Endothelial cell of umbilical vein (primary cell): ENCODE measurements around the gene INCENP. TPM values are rescaled to one million over a fixed set of nuclear protein-coding genes. Genes with fewer than 3 reads are reported as not detected.

Source experiments
- BruUV-seq: library from RNA; stranded (reverse); fragments of 400-500 nt; replicated peaks from 2 replicates; lab custom pipeline; 2021; lab: Mats Ljungman, UMichigan
- CTCF ChIA-PET: fragments of 300-600, 350-600 bp; sonication (Branson Sonifier 250); formaldehyde crosslinking; loops from one replicate; lab custom pipeline; 2021; ENCODE audit warnings: antibody characterized with exemption, inconsistent platforms; lab: Charles Lee
- POLR2A ChIA-PET: fragments of 300-600, 350-600 bp; sonication (Branson Sonifier 250); formaldehyde crosslinking; loops from one replicate; lab custom pipeline; 2021; ENCODE audit warnings: antibody characterized with exemption, inconsistent platforms; lab: Charles Lee
- DNase-seq: peaks from one replicate; pipeline ENCODE4 v3.0.0-alpha.2; 2011; ENCODE audit warnings: low read depth, low spot score
- FAIRE-seq: peaks from 2 replicates; lab custom pipeline; 2011; peaks lifted over from hg19 to GRCh38; lab: Jason Lieb, UNC
- H2AFZ ChIP-seq: 2 replicates; pipeline ENCODE4 v1.6.0; 2012; ENCODE audit warnings: low read depth, low read length, control low read depth, inconsistent platforms
- H3K27ac ChIP-seq: 2 replicates; pipeline ENCODE4 v1.5.1; 2011; ENCODE audit warnings: low read depth, mild to moderate bottlenecking, control low read depth, low read length, moderate library complexity; ENCODE audit not compliant: insufficient read depth
- H3K27me3 ChIP-seq, 2 experiments: 2 replicates each; pipeline versions ENCODE4 v1.6.0 to v1.6.1; 2011; ENCODE audit warnings: low read length in 2 of 2, mixed read lengths in 1 of 2; ENCODE audit not compliant: control insufficient read depth in 2 of 2, insufficient read depth in 2 of 2
- H3K36me3 ChIP-seq, 2 experiments: 2 replicates in 1 of 2; 3 replicates in 1 of 2; pipeline ENCODE4 v1.5.1; 2011; ENCODE audit warnings: low read length in 2 of 2, mild to moderate bottlenecking in 1 of 2, moderate library complexity in 1 of 2; ENCODE audit not compliant: control insufficient read depth in 2 of 2, insufficient read depth in 2 of 2; ENCODE audit errors: extremely low read depth in 1 of 2
- H3K4me1 ChIP-seq: 3 replicates; pipeline ENCODE4 v1.5.1; 2011; ENCODE audit warnings: mild to moderate bottlenecking, low read length; ENCODE audit not compliant: control insufficient read depth, insufficient read depth; ENCODE audit errors: extremely low read depth
- H3K4me2 ChIP-seq: 2 replicates; pipeline ENCODE4 v1.6.1; 2011; ENCODE audit warnings: low read length, control low read depth, mixed read lengths; ENCODE audit not compliant: insufficient read depth
- H3K4me3 ChIP-seq, 3 experiments: fragments of 200-600 bp in 1 of 3; sonication (generic), shearing (Covaris generic) in 1 of 3; replicated peaks in 1 of 3; 2 replicates each; pipeline ENCODE4 v1.5.1; 2011 to 2016; ENCODE audit warnings: control low read depth in 3 of 3, low read length in 3 of 3, mild to moderate bottlenecking in 2 of 3, inconsistent platforms in 1 of 3, low read depth in 1 of 3, moderate library complexity in 1 of 3; ENCODE audit not compliant: insufficient read depth in 1 of 3
- H3K79me2 ChIP-seq: 2 replicates; pipeline ENCODE4 v1.6.0; 2012; ENCODE audit warnings: low read length, inconsistent platforms; ENCODE audit not compliant: control insufficient read depth, insufficient read depth
- H3K9ac ChIP-seq: replicated peaks from 2 replicates; pipeline ENCODE3; 2011; ENCODE audit warnings: low read length, control low read depth; ENCODE audit not compliant: insufficient read depth; ENCODE audit errors: extremely low read depth
- H3K9me1 ChIP-seq: replicated peaks from 3 replicates; pipeline ENCODE4 v1.6.0; 2011; ENCODE audit warnings: mild to moderate bottlenecking, low read length; ENCODE audit not compliant: control insufficient read depth, insufficient read depth; ENCODE audit errors: extremely low read depth
- H3K9me3 ChIP-seq: replicated peaks from 2 replicates; pipeline ENCODE4 v1.5.1; 2012; ENCODE audit warnings: low read length, inconsistent platforms; ENCODE audit not compliant: control insufficient read depth, insufficient read depth
- H4K20me1 ChIP-seq: replicated peaks from 2 replicates; pipeline ENCODE3; 2011; ENCODE audit warnings: mild to moderate bottlenecking, low read length; ENCODE audit not compliant: control insufficient read depth, insufficient read depth; ENCODE audit errors: extremely low read depth
- POLR2A ChIP-seq: IDR thresholded peaks from 2 replicates; pipeline ENCODE4 v1.6.1; 2012; ENCODE audit warnings: low read depth, mild to moderate bottlenecking, control low read depth, low read length
- dilution Hi-C: fragments of 300-500 bp; cut with MboI; formaldehyde crosslinking; loops from one replicate; pipeline ENCODE4 v1.15.0; 2019; ENCODE audit warnings: low sequenced_read_pairs; ENCODE audit not compliant: extremely low pct_ligation_motif_present
- intact Hi-C: fragments of 100-400 bp; cut with micrococcal nuclease; formaldehyde crosslinking; loops from one replicate; pipeline ENCODE4 v1.10.0; 2022
- polyA plus RNA-seq, 4 experiments: library from polyadenylated mRNA; depleted of rRNA in 3 of 4; stranded (reverse) in 3 of 4; unstranded in 1 of 4; fragments of >200 nt; gene quantifications; 2 replicates each; pipeline versions ENCODE4 v1.2.1 to v1.2.3, GENCODE V29; 2011 to 2012; ENCODE audit warnings: missing spikeins in 1 of 4
- total RNA-seq: library from RNA; stranded (reverse); gene quantifications from 2 replicates; pipeline ENCODE4 v1.2.3, GENCODE V29; 2021
- TF ChIP-seq, protein P1 (sequence below): IDR thresholded peaks from 2 replicates; pipeline ENCODE4 v1.6.1; 2011; ENCODE audit not compliant: insufficient read depth, insufficient read length
- TF ChIP-seq, protein P2 (sequence below), 2 donors: IDR thresholded peaks; 1 replicate in 1 of 2; 2 replicates in 1 of 2; pipeline ENCODE4 v1.5.1; 2011; ENCODE audit warnings: low read length in 2 of 2, mild to moderate bottlenecking in 2 of 2, moderate library complexity in 2 of 2, control low read depth in 1 of 2, inconsistent platforms in 1 of 2, low read depth in 1 of 2; ENCODE audit not compliant: insufficient read depth in 1 of 2; ENCODE audit errors: extremely low read depth in 1 of 2

Gene INCENP
- total and polyA plus RNA-seq, 2 donors (not counting 3 experiments of a cell fraction or from before 2014, with no cell fraction given), result 22.9 to 86.8 TPM

DNA sequence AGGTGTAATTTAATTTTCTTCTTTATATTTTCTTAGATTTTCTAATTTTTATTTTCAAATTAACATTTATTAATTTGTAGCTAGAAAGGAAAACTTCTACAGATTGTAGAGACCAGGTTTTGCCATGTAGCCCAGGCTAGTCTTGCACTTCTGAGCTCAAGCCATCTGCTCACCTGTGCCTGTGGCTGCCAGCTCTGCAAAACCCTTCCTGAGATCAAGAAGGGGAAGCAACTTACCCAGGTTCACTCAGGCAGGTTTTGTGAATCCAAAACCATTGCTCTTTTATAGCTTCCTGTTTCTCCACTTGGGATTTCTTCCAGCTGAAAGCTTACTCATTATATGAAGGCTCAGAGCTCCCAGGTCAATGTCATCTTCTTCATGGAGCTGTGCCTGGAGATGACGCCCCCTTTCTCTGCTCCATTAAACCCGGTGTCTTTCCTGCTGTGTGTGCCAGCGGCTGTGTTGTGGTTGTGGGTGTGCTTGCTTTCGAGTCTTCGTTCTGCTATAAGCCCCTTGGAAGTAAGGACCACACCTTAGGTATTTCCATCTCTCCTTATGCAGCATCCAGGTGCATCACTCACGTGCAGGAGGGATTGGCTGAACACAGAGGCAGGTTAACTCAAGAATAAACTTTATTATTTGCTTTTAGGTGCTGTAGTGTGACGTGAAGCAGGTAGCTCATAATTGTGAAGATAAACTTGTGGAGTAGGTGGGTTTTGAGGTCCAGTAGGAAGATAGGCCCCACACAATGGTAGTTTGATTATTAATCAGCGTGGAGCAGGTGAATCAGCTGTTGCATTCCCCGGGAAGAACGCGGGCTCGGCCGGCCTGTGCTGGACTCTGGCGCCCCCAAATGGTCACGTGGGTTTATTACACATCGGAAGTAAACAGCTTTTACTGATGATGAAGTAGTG lies 42.2 kb upstream of the INCENP start:
- POLR2A ChIA-PET, result interaction anchor here (0.6 to 2.2 kb wide), 4 partner anchors 113 to 119 kb away, joined by 3 to 19 read pairs (median 4); partner anchors contain the start of gene FTH1
- FAIRE-seq (peak; percentile 93), DNase-seq (peak; percentile 74)
- Histone ChIP-seq H3K4me2 (no peak overlapping the region), H3K4me3 (no peak overlapping the region), H4K20me1 (no peaks in the 10 kb centered on the region), H3K27me3 (no peaks in the 10 kb centered on the region), H3K9ac (no peak overlapping the region), H3K4me1 (no peaks in the 10 kb centered on the region), H3K79me2 (no peaks in the 10 kb centered on the region), H2AFZ (no peak overlapping the region), H3K27ac (no peak overlapping the region), H3K9me3 (no peaks in the 10 kb centered on the region), H3K36me3 (no peaks in the 10 kb centered on the region), H3K9me1 (no peaks in the 10 kb centered on the region)
- TF ChIP-seq POLR2A, result no peak
- TF ChIP-seq, protein P1, sequence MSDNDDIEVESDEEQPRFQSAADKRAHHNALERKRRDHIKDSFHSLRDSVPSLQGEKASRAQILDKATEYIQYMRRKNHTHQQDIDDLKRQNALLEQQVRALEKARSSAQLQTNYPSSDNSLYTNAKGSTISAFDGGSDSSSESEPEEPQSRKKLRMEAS, result peak; percentile 40
- TF ChIP-seq, protein P2, sequence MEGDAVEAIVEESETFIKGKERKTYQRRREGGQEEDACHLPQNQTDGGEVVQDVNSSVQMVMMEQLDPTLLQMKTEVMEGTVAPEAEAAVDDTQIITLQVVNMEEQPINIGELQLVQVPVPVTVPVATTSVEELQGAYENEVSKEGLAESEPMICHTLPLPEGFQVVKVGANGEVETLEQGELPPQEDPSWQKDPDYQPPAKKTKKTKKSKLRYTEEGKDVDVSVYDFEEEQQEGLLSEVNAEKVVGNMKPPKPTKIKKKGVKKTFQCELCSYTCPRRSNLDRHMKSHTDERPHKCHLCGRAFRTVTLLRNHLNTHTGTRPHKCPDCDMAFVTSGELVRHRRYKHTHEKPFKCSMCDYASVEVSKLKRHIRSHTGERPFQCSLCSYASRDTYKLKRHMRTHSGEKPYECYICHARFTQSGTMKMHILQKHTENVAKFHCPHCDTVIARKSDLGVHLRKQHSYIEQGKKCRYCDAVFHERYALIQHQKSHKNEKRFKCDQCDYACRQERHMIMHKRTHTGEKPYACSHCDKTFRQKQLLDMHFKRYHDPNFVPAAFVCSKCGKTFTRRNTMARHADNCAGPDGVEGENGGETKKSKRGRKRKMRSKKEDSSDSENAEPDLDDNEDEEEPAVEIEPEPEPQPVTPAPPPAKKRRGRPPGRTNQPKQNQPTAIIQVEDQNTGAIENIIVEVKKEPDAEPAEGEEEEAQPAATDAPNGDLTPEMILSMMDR (IDR thresholded peaks at IDR 0.05; ENCODE audit: extremely low read depth in 1 of 2, insufficient read depth in 1 of 2, low read depth in 1 of 2, low read length in 2 of 2), result peak; percentile 79 to 87
- BruUV-seq, result no TSS peak
- dilution Hi-C loops (no loop called here), intact Hi-C loops (loop anchor here (1.0 kb wide), 4 partner anchors 114 to 210 kb away; partner anchors contain the start of gene FTH1)
- CTCF ChIA-PET, result interaction anchor here (0.5 to 10.4 kb wide), 85 partner anchors 9 to 338 kb away, joined by 3 to 416 read pairs (median 5); partner anchors contain the start of genes BEST1, FADS2, FEN1 and FTH1
